T-helper 2 cell treated with Interferon-gamma antibody and Interleukin-4, amounts not matched to agents 100 ng/mL and 5 ng/mL, for 36 hours (primary cell): ENCODE data around the gene B3GALT6. TPM values are rescaled to one million over a fixed set of nuclear protein-coding genes. Genes with fewer than 3 reads are reported as not detected.

Experiments used
- intact Hi-C: fragments of 100-400 bp; cut with micrococcal nuclease; formaldehyde crosslinking; loops from one replicate; pipeline ENCODE4 v1.15.1; 2023
- total RNA-seq: library from RNA; stranded (reverse); gene quantifications from 2 replicates; pipeline ENCODE4 v1.2.3, GENCODE V29; 2022

B3GALT6 gene
- total RNA-seq, 1 donor from 2014 or later, result 27.1 TPM

DNA sequence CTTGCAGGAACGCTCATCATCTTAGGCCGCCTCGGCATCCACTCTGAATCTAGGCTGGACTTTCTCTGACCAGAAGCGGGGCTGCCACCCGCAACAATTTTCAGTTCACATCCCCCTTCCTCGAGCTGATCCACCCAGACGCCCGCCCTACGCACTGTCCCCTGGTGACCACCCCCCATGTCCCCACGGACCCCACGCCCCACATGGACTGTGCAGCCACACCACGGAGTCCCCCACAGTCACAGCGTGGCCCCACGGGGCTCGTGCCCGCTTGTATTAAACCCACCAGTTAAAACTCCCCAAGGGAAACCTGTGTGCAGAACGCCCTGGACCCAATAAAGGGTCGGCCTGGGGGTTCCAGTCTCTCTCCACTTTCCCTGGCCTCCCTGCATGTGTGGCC lies 27.5 kb downstream of the B3GALT6 start:
- intact Hi-C loops, result no loop called here

DNA sequence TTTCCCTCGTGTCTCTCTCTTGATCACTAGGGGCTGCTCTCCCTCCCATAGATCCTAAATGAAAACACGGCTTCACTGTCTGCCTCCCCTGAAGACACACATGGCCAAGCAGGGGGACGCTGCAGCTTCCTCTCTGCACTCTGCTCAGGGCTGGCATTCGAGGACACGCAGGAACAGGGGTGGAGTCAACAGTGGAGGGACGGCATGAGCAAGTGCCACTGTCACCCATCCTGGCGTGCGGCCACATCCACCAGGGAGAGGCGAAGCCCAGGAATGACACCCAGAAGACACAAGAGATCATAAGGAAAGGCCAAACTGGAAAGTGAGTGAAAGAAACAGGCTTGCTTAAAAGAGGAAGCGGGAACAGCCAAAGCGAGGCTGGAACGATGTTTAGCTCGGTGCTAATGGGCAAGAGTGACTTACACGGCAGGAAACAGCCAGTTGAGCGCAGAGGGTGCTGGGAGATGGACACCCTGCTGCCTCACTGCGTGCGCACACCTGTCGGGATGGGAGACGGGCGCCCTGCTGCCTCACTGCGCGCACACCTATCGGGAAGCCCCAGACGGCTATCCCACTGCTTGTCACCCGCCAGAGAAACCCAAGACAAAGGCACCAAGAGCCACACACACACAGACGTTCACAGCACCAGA lies 28.0 kb downstream of the B3GALT6 start:
- intact Hi-C loops, result no loop called here

DNA sequence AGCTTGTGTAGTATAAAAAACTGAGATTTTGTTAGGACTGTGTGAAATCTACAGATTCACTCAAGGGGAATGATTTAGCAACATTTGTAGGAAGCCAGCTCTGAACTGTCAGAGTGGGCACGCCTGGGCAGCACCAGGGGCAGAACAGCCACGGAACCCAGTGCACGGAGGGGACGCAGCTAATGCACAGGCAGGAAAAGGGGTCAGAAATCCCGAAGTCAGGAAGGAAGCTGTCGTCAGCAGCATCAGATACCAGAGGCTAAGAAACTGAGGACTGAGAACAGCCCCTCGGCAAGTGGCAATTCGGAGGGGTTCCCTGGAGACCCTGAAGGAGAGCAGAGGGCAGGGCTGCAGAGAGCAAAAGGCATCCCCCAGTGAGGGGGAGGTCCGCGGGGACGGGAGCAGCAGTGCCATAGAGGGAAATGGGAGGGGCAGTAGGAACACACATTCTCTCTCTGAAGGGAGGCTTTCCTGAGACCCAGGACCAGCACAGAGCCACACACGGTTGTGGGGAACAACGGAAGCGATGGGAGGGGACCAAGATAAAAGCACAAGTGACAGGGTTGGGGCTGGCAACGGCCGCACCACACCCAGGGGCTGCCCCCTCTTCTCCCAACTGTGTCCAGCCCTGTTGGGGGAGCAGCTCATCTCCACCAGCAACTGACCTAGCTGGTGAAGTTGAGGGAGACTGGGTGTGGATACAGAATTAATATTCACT lies 29.0 kb downstream of the B3GALT6 start:
- intact Hi-C loops, result no loop called here

GRCh38 chr1:1262071-1262470 lies 30.0 kb downstream of the B3GALT6 start:
- intact Hi-C loops, result no loop called here

GRCh38 chr1:1262758-1263157 lies 30.7 kb downstream of the B3GALT6 start:
- intact Hi-C loops, result no loop called here

DNA sequence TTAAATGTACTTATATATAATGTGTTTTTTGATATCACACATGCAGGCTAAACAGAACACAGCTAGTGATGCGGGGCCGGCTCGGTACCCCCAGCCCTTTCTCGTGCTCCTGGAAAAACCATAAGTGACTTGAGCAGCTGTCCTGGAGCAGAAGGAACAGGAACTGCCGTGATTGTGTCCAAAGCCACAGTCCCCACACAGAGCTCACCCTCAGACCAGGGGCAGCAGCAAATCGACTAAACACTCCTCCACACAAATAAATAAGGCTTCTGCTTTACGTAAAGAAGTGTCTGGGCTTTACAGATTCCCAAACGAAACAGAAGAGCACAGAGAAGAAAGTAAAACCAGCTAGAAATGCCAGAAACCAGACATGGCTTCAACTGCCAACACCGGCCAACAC lies 32.0 kb downstream of the B3GALT6 start:
- intact Hi-C loops, result no loop called here

DNA sequence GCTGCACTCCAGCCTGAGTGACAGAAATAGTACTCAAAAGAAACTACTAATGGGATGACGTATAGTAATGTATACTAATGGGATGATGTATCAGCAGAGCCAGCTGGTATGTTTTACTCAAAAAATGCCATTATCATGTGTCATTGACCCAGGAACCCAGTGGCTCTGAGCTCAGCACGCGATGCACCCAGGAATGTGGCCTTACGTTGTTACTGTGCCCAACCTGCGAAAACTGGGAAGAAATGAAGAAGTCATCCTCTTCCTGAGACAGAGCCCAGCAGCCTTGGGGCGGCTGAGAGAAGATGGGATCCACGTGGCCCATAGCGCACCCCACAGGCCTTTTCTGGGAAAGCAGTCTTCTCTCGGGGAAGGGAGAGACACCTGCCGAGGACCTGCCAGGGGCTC lies 32.8 kb downstream of the B3GALT6 start:
- intact Hi-C loops, result no loop called here

DNA sequence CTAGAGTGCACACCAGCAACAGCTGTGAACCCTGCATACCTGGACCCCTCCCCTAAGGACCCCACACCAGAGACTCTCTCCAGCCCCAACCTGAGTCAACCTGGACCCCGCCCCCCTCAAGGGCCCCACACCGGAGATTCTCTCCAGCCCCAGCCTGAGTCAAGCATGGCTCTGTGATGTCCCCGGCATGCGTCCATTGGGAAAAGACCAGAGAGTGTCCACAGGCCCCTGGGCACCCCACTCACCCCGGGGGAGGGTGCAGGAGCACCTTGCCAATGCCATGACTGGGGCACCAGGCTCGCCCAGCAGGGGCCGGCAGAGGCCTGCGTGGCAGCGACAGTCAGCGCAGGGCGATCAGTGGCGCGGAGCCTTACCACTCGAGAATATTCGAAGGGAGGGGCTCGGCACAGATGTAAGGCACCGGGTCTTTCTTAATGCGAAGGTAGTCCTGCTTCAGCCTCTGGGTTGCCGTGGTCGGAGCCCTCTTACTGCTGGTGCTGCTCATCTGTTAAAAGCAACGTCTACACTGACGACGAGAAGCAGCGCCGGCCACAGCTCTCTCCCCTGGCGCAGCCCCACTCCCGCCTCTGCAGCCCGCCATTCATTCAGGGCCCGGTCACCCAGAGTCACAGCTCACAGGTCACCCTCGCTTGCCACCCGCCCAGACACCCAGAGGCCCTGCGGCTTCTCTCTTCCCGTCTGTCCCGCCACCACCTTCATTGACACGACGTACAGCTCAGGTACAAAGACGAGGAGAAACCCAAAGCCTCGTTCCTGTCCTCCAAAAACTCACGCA lies 35.6 kb downstream of the B3GALT6 start:
- intact Hi-C loops, result no loop called here

DNA sequence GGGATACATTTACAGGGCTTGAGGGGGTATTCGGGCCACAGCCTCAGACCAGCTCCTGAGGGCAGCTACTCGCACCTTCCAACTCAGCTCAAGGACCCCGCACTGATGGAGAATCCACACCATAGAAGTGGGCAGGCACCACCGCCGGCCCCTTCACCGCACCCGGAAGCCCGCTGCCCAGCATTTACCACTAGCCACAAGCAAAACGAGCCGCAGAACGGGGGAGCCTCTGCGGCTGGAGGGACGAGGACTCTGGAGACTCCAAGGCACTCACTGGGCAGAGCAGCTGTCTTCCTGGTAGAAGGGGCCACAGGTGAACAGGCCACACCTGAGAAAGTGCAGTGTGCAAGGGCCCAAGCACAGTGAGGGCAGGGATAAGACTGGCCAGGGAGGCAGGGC lies 36.2 kb downstream of the B3GALT6 start:
- intact Hi-C loops, result no loop called here

GRCh38 chr1:1270813-1271212 lies 38.8 kb downstream of the B3GALT6 start:
- intact Hi-C loops, result no loop called here

DNA sequence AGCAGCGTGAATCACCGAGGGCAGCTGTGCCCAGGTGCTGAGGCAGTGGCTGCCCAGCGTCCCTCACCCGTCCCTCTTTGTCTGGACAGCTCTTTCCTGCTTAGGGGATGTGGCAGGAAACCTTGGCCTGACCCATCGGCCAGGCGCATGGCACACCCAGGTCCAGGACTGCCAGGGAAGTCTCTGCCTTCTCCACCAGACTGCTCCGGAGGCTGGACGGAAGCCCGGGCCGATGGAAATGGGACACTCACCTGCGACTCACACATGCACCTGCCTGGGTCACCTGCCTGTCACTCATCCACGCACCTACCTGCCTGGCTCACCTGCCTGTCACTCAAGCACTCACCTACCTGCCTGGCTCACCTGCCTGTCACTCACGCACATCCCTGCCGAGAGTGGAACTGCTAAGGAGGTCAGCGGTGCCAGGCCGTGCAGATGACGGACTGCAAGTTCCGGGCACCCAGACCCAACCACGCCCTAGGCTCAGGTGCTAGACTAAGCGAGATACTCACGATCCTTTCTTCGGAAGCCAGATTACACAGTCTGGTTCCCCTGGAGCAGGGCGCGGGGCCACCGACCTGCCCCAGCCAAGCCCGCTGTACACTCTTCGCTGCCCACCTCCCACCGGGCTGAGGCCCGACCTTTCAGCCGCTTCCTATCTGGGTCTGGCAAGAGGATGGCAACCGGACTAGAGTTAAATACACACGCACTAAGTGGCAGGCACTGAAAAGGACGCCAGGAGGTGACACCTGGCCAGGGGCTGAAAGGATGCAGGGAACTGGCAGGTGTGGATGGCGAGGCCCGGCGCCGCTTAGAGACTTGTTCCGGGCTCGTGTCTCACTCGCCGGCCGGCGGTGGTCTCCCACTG lies 40.5 kb downstream of the B3GALT6 start:
- intact Hi-C loops, result loop anchor here (1.0 to 2.0 kb wide), 3 partner anchors 36 to 156 kb away; partner anchors contain the start of genes B3GALT6, C1orf159, PUSL1 and SDF4

DNA sequence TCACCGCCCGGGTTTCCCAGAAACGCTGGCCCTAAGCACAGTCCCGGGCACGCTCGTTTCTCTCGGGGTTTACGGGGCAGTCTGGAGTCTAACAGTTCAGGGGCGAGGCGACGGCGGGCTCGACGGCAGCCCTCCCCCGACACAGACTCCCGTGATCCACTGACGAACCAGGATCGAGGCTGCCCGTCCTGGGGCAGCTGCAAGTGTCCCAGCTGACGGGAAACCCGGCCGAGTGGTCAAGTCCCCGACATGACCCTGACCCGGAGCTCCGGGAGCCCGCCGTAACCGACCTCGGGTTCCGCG lies 41.1 kb downstream of the B3GALT6 start:
- intact Hi-C loops, result loop anchor here (1.0 to 2.0 kb wide), 3 partner anchors 36 to 157 kb away; partner anchors contain the start of genes B3GALT6, C1orf159, PUSL1 and SDF4

GRCh38 chr1:1273512-1274298 lies 41.7 kb downstream of the B3GALT6 start, which contains the start of gene UBE2J2:
Gene UBE2J2, minus strand, starts transcription at chr1:1273854. Its CDS starts 5,862 bp downstream, at chr1:1267992.
- intact Hi-C loops, result loop anchor here (1.0 to 2.0 kb wide), 3 partner anchors 35 to 157 kb away; partner anchors contain the start of genes B3GALT6, C1orf159, PUSL1 and SDF4

- intact Hi-C loops, result no loop called here
Measured at GRCh38 chr1:1274299-1274930, 42.4 kb downstream of the B3GALT6 start.

DNA sequence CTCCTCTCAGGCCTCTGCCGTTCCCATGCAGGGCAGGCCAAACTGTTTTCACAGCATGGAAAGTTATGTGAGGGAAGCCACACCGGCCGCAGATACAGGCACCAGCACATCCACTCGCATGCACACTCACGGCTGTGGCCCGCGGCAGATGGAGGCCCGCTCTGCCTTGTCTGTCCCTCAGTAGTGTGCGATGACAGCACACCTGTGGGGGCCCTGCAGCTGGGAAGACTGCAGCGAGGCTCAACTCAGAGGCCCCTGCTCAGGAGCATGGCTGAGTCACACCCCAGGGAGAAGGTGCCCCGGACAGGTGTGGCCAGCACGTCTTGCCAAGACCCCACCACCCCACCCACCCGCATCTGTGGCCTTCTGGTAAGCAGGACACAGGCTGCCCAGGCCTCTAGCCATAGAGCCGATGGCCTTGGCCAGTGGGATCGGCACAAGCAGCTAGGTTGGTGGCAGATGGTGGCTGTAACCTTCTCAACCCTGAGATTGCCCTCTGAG lies 42.9 kb downstream of the B3GALT6 start:
- intact Hi-C loops, result no loop called here

DNA sequence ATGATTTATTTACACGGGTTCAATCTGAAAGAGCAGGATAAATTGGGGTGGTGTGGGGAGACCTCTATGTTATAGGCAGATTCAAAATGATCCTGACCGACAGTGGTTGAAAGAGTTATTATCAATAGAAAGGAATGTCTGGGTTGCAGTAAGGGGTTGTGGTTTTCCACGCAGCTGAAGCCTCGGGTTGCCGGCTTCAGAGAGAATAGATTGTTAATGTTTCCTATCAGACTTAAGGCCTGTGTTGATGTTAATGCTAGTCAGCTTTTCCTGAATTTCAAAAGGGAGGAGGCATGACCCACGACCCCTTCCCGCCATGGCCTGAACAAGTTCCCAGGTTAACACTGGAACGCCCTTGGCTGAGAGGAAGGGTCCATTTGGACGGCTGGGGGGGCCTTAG lies 43.8 kb downstream of the B3GALT6 start:
- intact Hi-C loops, result no loop called here

GRCh38 chr1:1278620-1279019 lies 46.6 kb downstream of the B3GALT6 start:
- intact Hi-C loops, result no loop called here

DNA sequence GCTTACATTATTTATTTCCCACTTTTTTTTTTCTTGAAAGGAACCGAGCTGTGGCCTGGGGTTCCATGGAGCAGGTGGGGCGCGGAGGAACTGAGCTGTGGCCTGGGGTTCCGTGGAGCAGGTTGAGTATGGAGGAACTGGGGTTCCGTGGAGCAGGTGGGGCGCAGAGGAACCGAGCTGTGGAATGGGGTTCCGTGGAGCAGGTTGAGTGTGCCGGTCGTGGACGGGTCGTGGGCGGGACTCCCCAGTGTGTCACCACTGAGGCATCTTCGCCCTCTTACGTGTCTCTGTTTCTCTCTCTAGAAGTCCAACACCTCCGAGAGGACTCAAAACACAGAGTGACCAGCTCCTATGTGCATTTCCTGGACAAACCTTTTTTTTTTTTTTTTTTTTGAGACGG lies 47.0 kb downstream of the B3GALT6 start:
- intact Hi-C loops, result no loop called here

- intact Hi-C loops, result no loop called here
Measured at GRCh38 chr1:1280782-1281481, 48.9 kb downstream of the B3GALT6 start.
